NOMO-1 treated with dmso at 0.1 percent for 144 hours (cell line): ENCODE measurements around the gene AHCTF1.

Source experiments
- DNase-seq: peaks from one replicate; lab custom pipeline; 2025; ENCODE audit not compliant: unreplicated experiment; lab: John Stamatoyannopoulos, UW

The AHCTF1 gene, protein sequence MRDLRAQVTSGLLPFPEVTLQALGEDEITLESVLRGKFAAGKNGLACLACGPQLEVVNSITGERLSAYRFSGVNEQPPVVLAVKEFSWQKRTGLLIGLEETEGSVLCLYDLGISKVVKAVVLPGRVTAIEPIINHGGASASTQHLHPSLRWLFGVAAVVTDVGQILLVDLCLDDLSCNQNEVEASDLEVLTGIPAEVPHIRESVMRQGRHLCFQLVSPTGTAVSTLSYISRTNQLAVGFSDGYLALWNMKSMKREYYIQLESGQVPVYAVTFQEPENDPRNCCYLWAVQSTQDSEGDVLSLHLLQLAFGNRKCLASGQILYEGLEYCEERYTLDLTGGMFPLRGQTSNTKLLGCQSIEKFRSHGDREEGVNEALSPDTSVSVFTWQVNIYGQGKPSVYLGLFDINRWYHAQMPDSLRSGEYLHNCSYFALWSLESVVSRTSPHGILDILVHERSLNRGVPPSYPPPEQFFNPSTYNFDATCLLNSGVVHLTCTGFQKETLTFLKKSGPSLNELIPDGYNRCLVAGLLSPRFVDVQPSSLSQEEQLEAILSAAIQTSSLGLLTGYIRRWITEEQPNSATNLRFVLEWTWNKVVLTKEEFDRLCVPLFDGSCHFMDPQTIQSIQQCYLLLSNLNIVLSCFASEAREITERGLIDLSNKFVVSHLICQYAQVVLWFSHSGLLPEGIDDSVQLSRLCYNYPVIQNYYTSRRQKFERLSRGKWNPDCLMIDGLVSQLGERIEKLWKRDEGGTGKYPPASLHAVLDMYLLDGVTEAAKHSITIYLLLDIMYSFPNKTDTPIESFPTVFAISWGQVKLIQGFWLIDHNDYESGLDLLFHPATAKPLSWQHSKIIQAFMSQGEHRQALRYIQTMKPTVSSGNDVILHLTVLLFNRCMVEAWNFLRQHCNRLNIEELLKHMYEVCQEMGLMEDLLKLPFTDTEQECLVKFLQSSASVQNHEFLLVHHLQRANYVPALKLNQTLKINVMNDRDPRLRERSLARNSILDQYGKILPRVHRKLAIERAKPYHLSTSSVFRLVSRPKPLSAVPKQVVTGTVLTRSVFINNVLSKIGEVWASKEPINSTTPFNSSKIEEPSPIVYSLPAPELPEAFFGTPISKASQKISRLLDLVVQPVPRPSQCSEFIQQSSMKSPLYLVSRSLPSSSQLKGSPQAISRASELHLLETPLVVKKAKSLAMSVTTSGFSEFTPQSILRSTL (N-terminal part only)

GRCh38 chr1:246931549-246932365 is at the start of gene AHCTF1:
Gene AHCTF1 (minus strand): TSS chr1:246931948. CDS start chr1:246918370, 13,578 bp downstream.
- DNase-seq, result peak; percentile 98

DNA sequence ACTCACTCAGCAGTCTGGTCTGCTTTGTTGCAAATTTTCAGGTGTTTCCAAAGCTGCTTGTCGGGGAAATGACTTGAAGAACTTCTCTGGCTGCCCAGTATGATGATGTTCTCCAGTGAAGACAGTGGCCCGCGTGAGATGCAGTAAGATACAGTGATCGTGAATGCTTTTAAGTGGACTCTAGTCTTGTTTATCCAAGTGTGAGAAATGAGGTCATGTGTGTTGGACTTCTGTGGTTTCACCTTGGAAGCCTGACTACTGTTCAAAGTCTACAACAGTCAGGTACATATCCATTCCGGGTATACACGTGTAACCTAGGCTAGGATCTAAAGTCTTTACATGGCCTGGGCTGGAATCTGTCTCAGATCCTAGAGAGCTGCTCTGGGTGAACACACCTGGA is 47.0 kb upstream of the AHCTF1 start:
- DNase-seq, result no peak

DNA sequence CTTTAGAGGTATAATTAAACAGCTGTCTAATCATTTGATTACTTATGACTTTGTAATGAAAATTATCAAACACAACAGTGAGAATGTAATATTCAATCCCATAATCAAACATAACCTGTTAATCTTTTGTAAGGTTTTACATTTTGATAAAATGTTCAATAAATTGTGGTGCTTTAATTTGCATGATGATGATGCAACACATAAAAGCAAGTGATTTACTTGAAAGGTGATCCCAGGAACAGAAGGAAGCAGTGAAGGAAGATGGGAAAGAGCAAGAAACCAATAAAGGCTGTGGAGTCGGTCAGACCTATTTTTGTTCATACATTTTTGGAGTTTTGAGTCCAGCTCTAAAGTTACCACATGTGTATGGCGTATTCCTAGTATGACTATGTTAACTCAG is 46.5 kb upstream of the AHCTF1 start:
- no peak for DNase-seq

GRCh38 chr1:246971969-246972368 is 40.2 kb upstream of the AHCTF1 start:
- DNase-seq, result no peak

- DNase-seq, result no peak
Observed at GRCh38 chr1:246971090-246971721, 39.5 kb upstream of the AHCTF1 start.

DNA sequence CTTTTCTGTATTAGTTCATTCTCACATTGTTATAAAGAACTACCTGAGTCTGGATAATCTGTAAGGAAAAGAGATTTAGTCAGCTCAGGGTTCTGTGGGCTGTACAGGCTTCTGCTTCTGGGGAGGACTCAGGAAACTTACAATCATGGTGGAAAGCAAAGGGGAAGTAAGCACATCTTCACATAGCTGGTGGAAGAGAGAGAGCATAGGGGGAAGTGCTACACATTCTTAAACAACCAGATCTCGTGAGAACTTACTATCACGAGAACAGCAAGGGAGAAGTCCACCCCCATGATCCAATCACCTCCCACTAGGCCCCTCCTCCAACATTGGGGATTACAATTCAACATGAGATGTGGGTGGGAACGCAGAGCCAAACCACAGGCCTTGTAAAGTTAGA is 37.9 kb upstream of the AHCTF1 start:
- no peak for DNase-seq

DNA sequence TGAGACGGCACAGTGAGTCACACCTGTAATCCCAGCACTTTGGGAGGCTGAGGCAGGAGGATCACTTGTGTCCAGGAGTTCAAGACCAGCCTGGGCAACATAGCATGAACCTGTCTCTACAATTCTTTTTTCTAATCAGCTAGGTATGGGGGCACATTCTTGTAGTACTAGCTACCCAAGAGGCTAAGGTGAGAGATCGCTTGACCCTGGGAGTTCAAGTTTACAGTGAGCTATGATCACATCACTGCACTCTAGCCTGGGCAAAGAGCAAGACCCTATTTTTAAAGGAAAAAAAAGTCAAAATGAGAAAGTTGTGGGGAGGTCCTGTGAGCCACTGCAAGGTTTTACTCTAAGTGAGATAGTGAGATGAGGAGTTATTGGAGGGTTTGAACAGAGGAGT is 34.8 kb upstream of the AHCTF1 start:
- DNase-seq, result no peak

GRCh38 chr1:246959944-246960693 is 28.4 kb upstream of the AHCTF1 start:
- peak; percentile 60 for DNase-seq

- no peak for DNase-seq
Observed at GRCh38 chr1:246954126-246954525, 22.4 kb upstream of the AHCTF1 start.

DNA sequence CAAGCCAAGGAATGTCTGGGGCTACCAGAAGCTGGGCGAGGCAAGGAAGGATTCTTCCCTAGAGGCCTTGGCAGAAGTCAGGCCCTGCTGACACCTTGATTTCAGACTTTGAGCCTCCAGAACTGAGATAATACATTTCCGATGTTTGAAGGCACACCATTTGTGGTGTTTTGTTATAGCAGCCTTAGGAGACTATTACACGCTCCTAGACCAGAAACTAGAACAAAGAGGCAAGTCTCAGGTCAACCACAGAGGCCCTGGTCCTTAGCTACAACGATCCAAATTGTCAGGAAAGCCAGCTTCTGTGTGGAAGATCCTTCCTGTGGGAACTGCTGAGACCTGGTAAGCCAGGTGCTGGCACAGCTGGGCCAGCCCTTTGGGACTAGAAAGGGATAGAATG is 19.7 kb upstream of the AHCTF1 start:
- no peak for DNase-seq

GRCh38 chr1:246949956-246950355 is 18.2 kb upstream of the AHCTF1 start:
- no peak for DNase-seq

DNA sequence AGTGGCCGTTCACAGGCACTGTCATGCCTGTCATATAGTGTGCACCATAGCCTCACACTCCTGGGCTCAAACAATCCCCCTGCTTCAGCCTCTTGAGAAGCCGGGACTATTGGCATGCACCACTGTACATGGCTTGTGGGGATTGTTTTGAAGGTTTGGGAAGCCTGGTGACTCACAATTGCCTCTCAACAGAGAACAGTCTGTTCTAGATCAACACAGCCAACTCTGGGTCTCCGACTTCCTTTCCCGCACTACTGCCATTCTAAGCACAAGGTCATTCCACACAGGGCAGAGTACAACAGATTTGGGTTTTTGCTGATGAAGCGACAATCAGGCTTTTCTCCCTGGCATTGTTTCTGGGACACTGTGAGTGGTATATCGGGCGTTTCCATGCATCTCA is 15.5 kb upstream of the AHCTF1 start:
- DNase-seq, result no peak

- no peak for DNase-seq
Observed at GRCh38 chr1:246946366-246946765, 14.6 kb upstream of the AHCTF1 start.

DNA sequence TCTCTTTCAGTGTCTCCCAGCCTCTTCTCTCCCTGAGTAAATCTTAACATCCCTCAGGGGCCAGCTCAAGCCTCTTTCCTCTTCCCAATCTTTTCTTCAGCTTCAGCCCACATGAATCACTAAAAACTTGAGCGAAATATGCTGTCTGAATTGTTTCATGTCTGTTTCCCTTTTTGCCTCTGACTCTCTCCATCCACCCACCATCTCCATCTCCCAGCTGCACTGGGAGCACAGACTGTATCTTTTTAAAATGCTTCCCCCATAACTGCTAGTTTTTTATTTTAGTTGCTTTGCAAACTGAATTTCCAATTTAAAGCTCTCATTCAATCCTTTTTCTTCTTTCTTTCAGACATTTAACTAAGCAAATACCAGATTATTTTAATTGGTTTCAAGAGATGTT is 3.0 kb upstream of the AHCTF1 start:
- no peak for DNase-seq

DNA sequence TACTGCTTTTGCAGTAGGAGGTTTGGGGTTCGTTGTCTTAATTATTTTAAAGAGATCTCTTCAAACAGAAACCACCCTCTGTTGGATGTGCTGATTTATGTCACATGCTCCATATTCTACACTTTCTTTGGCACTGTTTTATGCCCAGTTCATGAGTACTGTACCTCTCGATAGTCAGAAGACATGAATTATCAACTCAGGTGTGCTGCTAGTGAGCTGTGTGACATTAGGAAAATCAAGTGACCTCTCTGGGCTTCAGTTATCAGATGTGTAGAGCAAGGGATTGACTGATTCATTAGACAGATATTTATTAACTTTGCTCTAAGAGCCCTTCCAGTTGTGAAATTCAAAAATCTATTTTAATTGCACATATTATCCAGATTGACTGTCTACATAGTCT is 2.1 kb upstream of the AHCTF1 start:
- no peak for DNase-seq

DNA sequence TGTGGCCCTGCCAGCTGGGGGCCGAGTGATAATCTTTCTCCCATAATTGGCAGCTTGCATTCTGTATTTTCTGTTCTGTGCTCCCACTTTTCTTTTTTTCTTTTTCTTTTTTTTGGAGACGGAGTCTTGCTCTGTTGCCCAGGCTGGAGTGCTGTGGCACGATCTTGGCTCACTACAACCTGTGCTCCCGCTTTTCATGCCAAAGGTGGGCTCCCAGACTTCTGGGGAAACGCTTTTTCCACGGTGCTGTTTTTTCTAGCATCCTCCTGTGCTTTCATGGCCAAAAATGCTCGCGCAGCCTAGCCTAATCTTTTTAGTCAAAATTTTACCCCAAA is 585 bp upstream of the AHCTF1 start:
- DNase-seq, result no peak

- DNase-seq, result peak; percentile 49
Observed at GRCh38 chr1:246930830-246931548, 759 bp downstream of the AHCTF1 start.

- no peak for DNase-seq
Observed at GRCh38 chr1:246925997-246926626, 5.6 kb downstream of the AHCTF1 start.
